Fibroblast of lung (primary cell): Measurements from ENCODE around the gene MROH2A. TPM values are rescaled to one million over a fixed set of nuclear protein-coding genes. Genes with fewer than 3 reads are reported as not detected.

Experiments
- DNase-seq, 2 donors: peaks; one replicate each; pipeline versions ENCODE4 v3.0.0 to v3.0.0-alpha.2; 2010; ENCODE audit warnings: low read depth in 2 of 2
- H2AFZ ChIP-seq: 2 replicates; pipeline ENCODE4 v1.5.1; 2012; ENCODE audit warnings: low read length, control low read depth, inconsistent platforms
- H3K27ac ChIP-seq: 2 replicates; pipeline ENCODE4 v1.5.1; 2011; ENCODE audit warnings: low read length, control low read depth; ENCODE audit not compliant: insufficient read depth
- H3K27me3 ChIP-seq: 2 replicates; pipeline ENCODE4 v1.5.1; 2011; ENCODE audit warnings: mild to moderate bottlenecking, low read length; ENCODE audit not compliant: control insufficient read depth, insufficient read depth
- H3K36me3 ChIP-seq: 2 replicates; pipeline ENCODE4 v1.5.1; 2011; ENCODE audit warnings: low read length; ENCODE audit not compliant: control insufficient read depth, insufficient read depth
- H3K4me1 ChIP-seq: 2 replicates; pipeline ENCODE4 v1.5.1; 2011; ENCODE audit warnings: low read length; ENCODE audit not compliant: control insufficient read depth, insufficient read depth; ENCODE audit errors: extremely low read depth
- H3K4me2 ChIP-seq: 2 replicates; pipeline ENCODE4 v1.5.1; 2011; ENCODE audit warnings: low read length, control low read depth; ENCODE audit not compliant: insufficient read depth; ENCODE audit errors: extremely low read depth
- H3K4me3 ChIP-seq, 4 experiments: fragments of 200-600 bp in 1 of 4; sonication (generic) in 1 of 4; replicated peaks in 1 of 4; 2 replicates each; pipeline ENCODE4 v1.5.1; 2011 to 2016; ENCODE audit warnings: low read length in 4 of 4, low read depth in 3 of 4, mild to moderate bottlenecking in 3 of 4, control low read depth in 2 of 4, inconsistent platforms in 1 of 4, mixed read lengths in 1 of 4; ENCODE audit not compliant: insufficient read depth in 1 of 4; ENCODE audit errors: control extremely low read depth in 1 of 4
- H3K79me2 ChIP-seq: 2 replicates; pipeline ENCODE4 v1.5.1; 2012; ENCODE audit warnings: mild to moderate bottlenecking, low read length, inconsistent platforms; ENCODE audit not compliant: control insufficient read depth, insufficient read depth
- H3K9ac ChIP-seq: 2 replicates; pipeline ENCODE4 v1.5.1; 2011; ENCODE audit warnings: mild to moderate bottlenecking, low read length, control low read depth; ENCODE audit not compliant: insufficient read depth
- H3K9me3 ChIP-seq: 2 replicates; pipeline ENCODE4 v1.5.1; 2012; ENCODE audit warnings: low read depth, low read length; ENCODE audit not compliant: control insufficient read depth, insufficient read depth
- H4K20me1 ChIP-seq: 2 replicates; pipeline ENCODE4 v1.5.1; 2011; ENCODE audit warnings: low read length; ENCODE audit not compliant: control insufficient read depth, insufficient read depth; ENCODE audit errors: extremely low read depth
- EZH2 ChIP-seq: IDR thresholded peaks from 2 replicates; pipeline ENCODE4 v1.5.1; 2012; ENCODE audit warnings: low read length, control low read depth, mild to moderate bottlenecking; ENCODE audit errors: missing control alignments
- polyA plus RNA-seq, 2 donors: library from polyadenylated mRNA; depleted of rRNA in 1 of 2; stranded (reverse) in 1 of 2; unstranded in 1 of 2; fragments of >200 nt; gene quantifications; 2 replicates each; pipeline ENCODE4 v1.2.1, GENCODE V29; 2011 to 2012; ENCODE audit warnings: missing spikeins in 1 of 2
- total RNA-seq: library from RNA; depleted of rRNA; stranded (reverse); fragments of >200 nt; gene quantifications from 2 replicates; pipeline ENCODE4 v1.2.1, GENCODE V29; 2014
- TF ChIP-seq, protein P1 (sequence below), 2 donors: IDR thresholded peaks in 1 of 2; conservative IDR thresholded peaks in 1 of 2; 1 replicate in 1 of 2; 2 replicates in 1 of 2; pipeline ENCODE4 v1.5.1; 2011 to 2012; ENCODE audit warnings: low read length in 2 of 2, control low read depth in 1 of 2, inconsistent platforms in 1 of 2, low read depth in 1 of 2, mild to moderate bottlenecking in 1 of 2

Gene MROH2A
- total and polyA plus RNA-seq, 2 donors (not counting 1 experiment from before 2014, with no cell fraction given): not detected

DNA sequence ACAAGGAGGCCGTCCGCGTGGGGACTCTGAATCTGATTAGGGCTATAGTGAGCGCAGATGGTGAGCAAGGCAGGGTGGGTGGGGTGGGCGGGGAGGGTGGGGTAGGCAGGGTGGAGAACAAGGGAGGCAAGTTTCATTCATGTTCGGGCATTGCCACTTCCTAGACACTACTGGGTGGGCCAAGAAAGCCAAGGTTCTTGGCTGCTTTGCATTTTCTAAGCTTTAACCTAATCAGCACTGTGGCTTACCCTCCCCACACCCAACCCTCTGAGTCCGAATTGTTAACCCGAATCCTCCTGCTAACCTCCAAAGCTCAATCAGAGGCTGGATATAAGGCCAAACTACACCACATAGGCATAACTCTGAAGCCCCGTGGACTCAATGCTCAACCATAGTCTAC lies 18.1 kb downstream of the MROH2A start:
- Histone ChIP-seq H3K4me1 (no peaks in the 10 kb centered on the region), H3K27me3 (no peaks in the 10 kb centered on the region), H3K36me3 (no peaks in the 10 kb centered on the region), H3K27ac (no peak overlapping the region), H3K9me3 (no peaks in the 10 kb centered on the region), H3K79me2 (no peaks in the 10 kb centered on the region), H3K9ac (no peak overlapping the region), H2AFZ (no peak overlapping the region), H3K4me2 (no peak overlapping the region), H4K20me1 (no peaks in the 10 kb centered on the region), H3K4me3 (no peak overlapping the region)
- TF ChIP-seq EZH2: no peak
- TF ChIP-seq, protein P1, sequence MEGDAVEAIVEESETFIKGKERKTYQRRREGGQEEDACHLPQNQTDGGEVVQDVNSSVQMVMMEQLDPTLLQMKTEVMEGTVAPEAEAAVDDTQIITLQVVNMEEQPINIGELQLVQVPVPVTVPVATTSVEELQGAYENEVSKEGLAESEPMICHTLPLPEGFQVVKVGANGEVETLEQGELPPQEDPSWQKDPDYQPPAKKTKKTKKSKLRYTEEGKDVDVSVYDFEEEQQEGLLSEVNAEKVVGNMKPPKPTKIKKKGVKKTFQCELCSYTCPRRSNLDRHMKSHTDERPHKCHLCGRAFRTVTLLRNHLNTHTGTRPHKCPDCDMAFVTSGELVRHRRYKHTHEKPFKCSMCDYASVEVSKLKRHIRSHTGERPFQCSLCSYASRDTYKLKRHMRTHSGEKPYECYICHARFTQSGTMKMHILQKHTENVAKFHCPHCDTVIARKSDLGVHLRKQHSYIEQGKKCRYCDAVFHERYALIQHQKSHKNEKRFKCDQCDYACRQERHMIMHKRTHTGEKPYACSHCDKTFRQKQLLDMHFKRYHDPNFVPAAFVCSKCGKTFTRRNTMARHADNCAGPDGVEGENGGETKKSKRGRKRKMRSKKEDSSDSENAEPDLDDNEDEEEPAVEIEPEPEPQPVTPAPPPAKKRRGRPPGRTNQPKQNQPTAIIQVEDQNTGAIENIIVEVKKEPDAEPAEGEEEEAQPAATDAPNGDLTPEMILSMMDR (conservative IDR thresholded peaks at IDR 0.05 in 1 of 2, IDR thresholded peaks at IDR 0.05 in 1 of 2; ENCODE audit: low read depth in 1 of 2, low read length in 2 of 2): no peak
- DNase-seq: no peak

DNA sequence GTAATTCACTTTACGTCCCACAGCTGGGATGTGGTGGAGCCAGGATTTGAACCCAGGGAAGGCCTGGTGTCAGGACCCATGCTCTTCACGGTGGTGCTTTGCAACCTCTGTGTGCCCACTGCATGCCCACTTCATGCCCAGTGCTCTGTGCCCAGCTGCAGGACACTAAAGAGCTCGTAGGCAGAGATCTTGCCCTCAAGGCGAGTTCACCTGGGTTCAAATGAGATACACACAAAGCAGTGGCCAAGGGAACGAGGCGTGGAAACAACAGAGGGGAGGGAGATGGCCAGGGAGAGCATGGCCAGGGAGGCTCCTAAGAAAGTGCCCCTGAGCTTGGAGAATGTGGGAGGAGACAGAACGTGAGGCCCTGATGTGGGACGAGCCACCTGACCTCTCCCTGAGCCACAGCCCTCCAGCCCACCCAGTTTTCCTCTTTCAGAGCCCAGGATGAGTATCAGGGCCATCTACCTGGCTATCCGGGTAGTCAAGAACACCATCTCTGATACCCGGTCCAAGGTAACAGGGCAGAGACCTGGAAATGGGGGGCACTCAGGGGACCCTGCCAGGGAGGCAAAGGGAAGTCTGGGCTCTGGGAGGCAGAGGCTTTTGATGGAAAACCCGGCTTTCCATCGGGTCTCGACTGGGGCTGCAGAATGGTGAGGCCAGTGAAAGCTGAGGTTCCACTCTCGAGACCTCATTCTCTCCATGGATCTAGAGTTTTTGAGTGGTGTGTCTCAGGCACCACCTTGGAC lies 20.4 kb downstream of the MROH2A start:
- Histone ChIP-seq H3K27ac (no peak overlapping the region), H3K9ac (no peak overlapping the region), H3K36me3 (no peaks in the 10 kb centered on the region), H3K4me2 (no peak overlapping the region), H3K79me2 (no peaks in the 10 kb centered on the region), H3K9me3 (no peaks in the 10 kb centered on the region), H2AFZ (no peak overlapping the region), H3K27me3 (peaks cover 1% of the 10 kb centered on the region), H3K4me3 (no peak overlapping the region), H3K4me1 (no peaks in the 10 kb centered on the region), H4K20me1 (no peaks in the 10 kb centered on the region)
- no peak for TF ChIP-seq EZH2
- TF ChIP-seq, protein P1 (conservative IDR thresholded peaks at IDR 0.05 in 1 of 2, IDR thresholded peaks at IDR 0.05 in 1 of 2; ENCODE audit: low read depth in 1 of 2, low read length in 2 of 2): no peak
- DNase-seq: no peak

GRCh38 chr2:233799087-233799665 lies 21.0 kb downstream of the MROH2A start:
- peaks cover 3% of the 10 kb centered on the region for H3K27me3 ChIP-seq
- H3K4me3 ChIP-seq: no peak overlapping the region
- no peak for TF ChIP-seq EZH2
- TF ChIP-seq, protein P1 (conservative IDR thresholded peaks at IDR 0.05 in 1 of 2, IDR thresholded peaks at IDR 0.05 in 1 of 2; ENCODE audit: low read depth in 1 of 2, low read length in 2 of 2): no peak
- no peak overlapping the region for H3K4me2 ChIP-seq
- no peak for DNase-seq
- no peak overlapping the region for H2AFZ ChIP-seq
- H3K4me1 ChIP-seq: no peaks in the 10 kb centered on the region
- H3K79me2 ChIP-seq: no peaks in the 10 kb centered on the region
- no peak overlapping the region for H3K27ac ChIP-seq
- H3K9me3 ChIP-seq: no peaks in the 10 kb centered on the region
- H3K9ac ChIP-seq: no peak overlapping the region
- no peaks in the 10 kb centered on the region for H4K20me1 ChIP-seq
- H3K36me3 ChIP-seq: no peaks in the 10 kb centered on the region
